Mammary epithelial cell (primary cell): ENCODE measurements around the gene PRKN.

Experiments
- CTCF ChIP-seq, 2 donors: IDR thresholded peaks in 1 of 2; conservative IDR thresholded peaks in 1 of 2; 2 replicates each; pipeline ENCODE4 v1.5.1; 2011 to 2012; ENCODE audit warnings: inconsistent platforms in 2 of 2, low read length in 2 of 2, mild to moderate bottlenecking in 2 of 2, control low read depth in 1 of 2, low read depth in 1 of 2; ENCODE audit not compliant: insufficient read depth in 1 of 2; ENCODE audit errors: extremely low read depth in 1 of 2
- EZH2 ChIP-seq: IDR thresholded peaks from 2 replicates; pipeline ENCODE4 v1.6.1; 2012; ENCODE audit warnings: low read length, inconsistent platforms, borderline replicate concordance

- TF ChIP-seq CTCF (conservative IDR thresholded peaks at IDR 0.05 in 1 of 2, IDR thresholded peaks at IDR 0.05 in 1 of 2; ENCODE audit: extremely low read depth in 1 of 2, insufficient read depth in 1 of 2, low read depth in 1 of 2, low read length in 2 of 2) (no peak), EZH2 (no peak)
These were observed 911.6 kb downstream of the PRKN start for GRCh38 chr6:161815965-161816364.
